Measurements from ENCODE around the gene SLC16A14.

Gene SLC16A14

GRCh38 chr2:230042195-230042594, 26.5 kb downstream of the SLC16A14 start:
- no peak for DNase-seq (ENCODE audit: low spot score)

GRCh38 chr2:230023313-230023712, 45.4 kb downstream of the SLC16A14 start:
- DNase-seq (ENCODE audit: low spot score): no peak

- DNase-seq (ENCODE audit: low spot score): no peak
These were observed 49.0 kb downstream of the SLC16A14 start for GRCh38 chr2:230019742-230020141.

GRCh38 chr2:230018153-230018552, 50.6 kb downstream of the SLC16A14 start:
- DNase-seq (ENCODE audit: low spot score): no peak

GRCh38 chr2:230016844-230017243, 51.9 kb downstream of the SLC16A14 start:
- DNase-seq (ENCODE audit: low spot score): no peak

- no peak for DNase-seq (ENCODE audit: low spot score)
These were observed 56.3 kb downstream of the SLC16A14 start for GRCh38 chr2:230012267-230012884.

GRCh38 chr2:230011617-230012016, 57.1 kb downstream of the SLC16A14 start:
- DNase-seq (ENCODE audit: low spot score): peak; percentile 24

- no peak for DNase-seq (ENCODE audit: low spot score)
These were observed 58.2 kb downstream of the SLC16A14 start for GRCh38 chr2:230010501-230010900.

GRCh38 chr2:230008708-230009066, 60.0 kb downstream of the SLC16A14 start:
- DNase-seq (ENCODE audit: low spot score): no peak

GRCh38 chr2:230007931-230008707, 60.6 kb downstream of the SLC16A14 start:
- DNase-seq (ENCODE audit: low spot score): peak; percentile 65

GRCh38 chr2:230000118-230000841, 68.4 kb downstream of the SLC16A14 start:
- no peak for DNase-seq (ENCODE audit: low spot score)

- no peak for DNase-seq (ENCODE audit: low spot score)
These were observed 71.2 kb downstream of the SLC16A14 start for GRCh38 chr2:229997565-229997964.

GRCh38 chr2:229996320-229996719, 72.4 kb downstream of the SLC16A14 start:
- DNase-seq (ENCODE audit: low spot score): peak; percentile 68

- no peak for DNase-seq (ENCODE audit: low spot score)
These were observed 75.5 kb downstream of the SLC16A14 start for GRCh38 chr2:229993236-229993635.

Data from AG20443 (cell line).